SU-DHL-6 (cell line): ENCODE measurements around the gene TBC1D22A.

Experiments
- H2AFZ ChIP-seq: fragments of 200-600 bp; sonication (generic); 2 replicates; pipeline ENCODE4 v1.6.1; 2014; ENCODE audit warnings: low read depth, mild to moderate bottlenecking, moderate library complexity, mixed read lengths, antibody characterized with exemption, low read length; ENCODE audit not compliant: severe bottlenecking
- H3F3A ChIP-seq: fragments of 200-600 bp; shearing (Covaris generic); 2 replicates; pipeline ENCODE4 v1.6.0; 2016; ENCODE audit warnings: antibody characterized with exemption, mild to moderate bottlenecking; ENCODE audit not compliant: insufficient read depth
- H3K27ac ChIP-seq: fragments of 200-600 bp; sonication (generic); 2 replicates; pipeline ENCODE4 v1.5.1; 2016; ENCODE audit warnings: low read depth, mild to moderate bottlenecking, low read length, moderate library complexity, mixed read lengths
- H3K27me3 ChIP-seq: fragments of 200-600 bp; sonication (generic), shearing (Covaris generic); 2 replicates; pipeline ENCODE4 v1.6.0; 2014; ENCODE audit warnings: mild to moderate bottlenecking, low read length
- H3K36me3 ChIP-seq: fragments of 200-600 bp; sonication (generic); 2 replicates; pipeline ENCODE4 v1.6.1; 2014; ENCODE audit warnings: mild to moderate bottlenecking, low read length, mixed read lengths
- H3K4me2 ChIP-seq: fragments of 300-600, 200-600 bp; shearing (Covaris generic), sonication (generic); 2 replicates; pipeline ENCODE4 v1.6.0; 2014; ENCODE audit warnings: low read length, low read depth, mild to moderate bottlenecking; ENCODE audit not compliant: poor library complexity, severe bottlenecking
- H3K4me3 ChIP-seq: fragments of 200-600 bp; sonication (generic); 2 replicates; pipeline ENCODE4 v1.5.1; 2014; ENCODE audit warnings: antibody characterized with exemption, low read length, mild to moderate bottlenecking, mixed read lengths; ENCODE audit not compliant: insufficient read depth, poor library complexity, severe bottlenecking
- H3K79me2 ChIP-seq: fragments of 200-600 bp; sonication (generic); 2 replicates; pipeline ENCODE4 v1.6.1; 2014; ENCODE audit warnings: mild to moderate bottlenecking, low read length, moderate library complexity; ENCODE audit not compliant: insufficient read depth
- H3K9ac ChIP-seq: fragments of 200-600 bp; sonication (generic); 2 replicates; pipeline ENCODE4 v1.7.0; 2014; ENCODE audit warnings: mild to moderate bottlenecking, low read length
- H3K9me2 ChIP-seq: fragments of 200-600 bp; sonication (generic); replicated peaks from 2 replicates; pipeline ENCODE4 v1.6.1; 2014; ENCODE audit warnings: low read length; ENCODE audit not compliant: insufficient read depth
- H3K9me3 ChIP-seq: fragments of 200-600 bp; sonication (generic); 2 replicates; pipeline ENCODE4 v1.6.1; 2014; ENCODE audit warnings: low read length, mixed read lengths; ENCODE audit not compliant: insufficient read depth
- H4K20me1 ChIP-seq: fragments of 200-600 bp; sonication (generic); 2 replicates; pipeline ENCODE4 v1.6.1; 2014; ENCODE audit warnings: low read depth, mild to moderate bottlenecking, antibody characterized with exemption, low read length, moderate library complexity, mixed read lengths
- EZH2phosphoT487 ChIP-seq: fragments of 200-600 bp; sonication (generic), shearing (Covaris generic); conservative IDR thresholded peaks from 2 replicates; pipeline ENCODE4 v1.6.1; 2018; ENCODE audit warnings: mild to moderate bottlenecking, antibody characterized with exemption, low read length, moderate library complexity, mixed read lengths
- TF ChIP-seq, protein P1 (sequence below): fragments of 200-600 bp; sonication (generic); IDR thresholded peaks from one replicate; pipeline ENCODE4 v1.5.1; 2017; ENCODE audit warnings: antibody characterized with exemption, mild to moderate bottlenecking, low read length, moderate library complexity; ENCODE audit not compliant: insufficient read depth, poor library complexity, severe bottlenecking

The TBC1D22A gene

DNA sequence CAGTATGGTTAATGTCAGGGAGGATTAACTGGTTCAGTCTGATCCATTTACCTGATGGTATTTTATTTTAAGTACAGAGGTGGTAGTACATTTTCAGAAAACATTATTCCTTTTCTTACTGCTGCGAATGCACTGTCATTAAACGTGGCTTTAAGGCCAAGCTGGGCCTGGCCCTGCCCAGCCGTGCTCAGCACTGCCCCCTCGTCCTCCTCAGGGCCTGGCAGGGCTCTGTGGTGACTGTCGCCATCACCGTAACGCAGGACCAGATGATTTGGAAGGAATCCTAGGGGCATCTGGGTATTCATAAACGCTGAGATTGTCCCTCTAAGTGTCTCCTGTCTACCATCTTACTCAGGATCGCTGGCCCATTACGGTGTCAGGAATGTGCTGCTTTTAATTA, 302.0 kb downstream of the TBC1D22A start:
- Histone ChIP-seq H3K4me2 (no peak overlapping the region), H3K27me3 (no peaks in the 10 kb centered on the region), H3K9ac (no peak overlapping the region), H2AFZ (no peak overlapping the region), H3K79me2 (no peaks in the 10 kb centered on the region), H3K36me3 (no peaks in the 10 kb centered on the region), H3K4me3 (no peak overlapping the region), H3F3A (no peaks in the 10 kb centered on the region), H3K27ac (no peak overlapping the region), H3K9me3 (no peaks in the 10 kb centered on the region), H4K20me1 (no peaks in the 10 kb centered on the region), H3K9me2 (no peaks in the 10 kb centered on the region)
- no peak for TF ChIP-seq EZH2phosphoT487
- TF ChIP-seq, protein P1, sequence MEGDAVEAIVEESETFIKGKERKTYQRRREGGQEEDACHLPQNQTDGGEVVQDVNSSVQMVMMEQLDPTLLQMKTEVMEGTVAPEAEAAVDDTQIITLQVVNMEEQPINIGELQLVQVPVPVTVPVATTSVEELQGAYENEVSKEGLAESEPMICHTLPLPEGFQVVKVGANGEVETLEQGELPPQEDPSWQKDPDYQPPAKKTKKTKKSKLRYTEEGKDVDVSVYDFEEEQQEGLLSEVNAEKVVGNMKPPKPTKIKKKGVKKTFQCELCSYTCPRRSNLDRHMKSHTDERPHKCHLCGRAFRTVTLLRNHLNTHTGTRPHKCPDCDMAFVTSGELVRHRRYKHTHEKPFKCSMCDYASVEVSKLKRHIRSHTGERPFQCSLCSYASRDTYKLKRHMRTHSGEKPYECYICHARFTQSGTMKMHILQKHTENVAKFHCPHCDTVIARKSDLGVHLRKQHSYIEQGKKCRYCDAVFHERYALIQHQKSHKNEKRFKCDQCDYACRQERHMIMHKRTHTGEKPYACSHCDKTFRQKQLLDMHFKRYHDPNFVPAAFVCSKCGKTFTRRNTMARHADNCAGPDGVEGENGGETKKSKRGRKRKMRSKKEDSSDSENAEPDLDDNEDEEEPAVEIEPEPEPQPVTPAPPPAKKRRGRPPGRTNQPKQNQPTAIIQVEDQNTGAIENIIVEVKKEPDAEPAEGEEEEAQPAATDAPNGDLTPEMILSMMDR: no peak

DNA sequence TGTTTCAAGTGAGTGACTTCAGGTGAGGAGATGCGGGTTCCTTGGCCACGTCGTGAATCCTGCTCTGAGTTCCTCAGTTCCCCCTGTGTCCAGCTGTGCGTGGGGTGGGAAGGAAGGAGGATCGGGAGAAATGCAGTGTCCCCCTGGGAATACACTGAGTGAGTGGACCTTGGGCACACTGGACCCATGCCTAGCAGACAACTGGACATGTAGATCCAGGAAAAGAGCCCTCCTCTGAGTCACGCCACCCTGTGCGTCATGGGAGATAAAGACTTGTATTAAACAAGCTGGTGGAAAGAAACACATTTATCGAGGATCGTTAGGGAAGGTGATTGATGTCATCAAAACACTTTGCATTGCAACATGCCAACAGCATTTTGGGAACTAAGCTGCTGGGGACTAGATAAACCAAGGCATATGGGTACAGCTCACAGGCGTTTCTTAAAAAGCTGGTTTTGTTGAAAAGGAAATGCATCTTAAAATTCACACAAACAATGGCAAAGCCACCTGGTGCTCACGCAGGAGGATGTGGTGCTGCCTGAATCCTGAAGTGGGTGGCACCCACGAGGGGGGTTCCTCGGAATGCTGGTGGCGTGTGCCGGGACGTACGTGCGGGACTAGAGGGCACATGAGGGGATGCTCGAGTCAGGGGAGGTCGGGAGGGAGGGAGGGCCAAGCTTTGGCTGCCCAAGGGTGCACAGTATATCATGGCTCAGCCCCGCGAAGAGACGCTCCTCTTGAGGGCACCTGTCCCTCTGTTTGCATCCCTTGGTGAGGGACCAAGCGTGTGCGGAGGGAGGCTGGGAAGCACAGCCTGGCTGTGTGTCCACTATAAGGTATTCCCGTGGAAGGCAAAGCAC, 303.5 kb downstream of the TBC1D22A start:
- Histone ChIP-seq H3K9me2 (no peaks in the 10 kb centered on the region), H4K20me1 (no peaks in the 10 kb centered on the region), H3K9ac (no peak overlapping the region), H3K27me3 (no peaks in the 10 kb centered on the region), H3K9me3 (no peaks in the 10 kb centered on the region), H2AFZ (no peak overlapping the region), H3K79me2 (peaks cover 3% of the 10 kb centered on the region; the same call in 1 of the 2 replicates), H3K36me3 (no peaks in the 10 kb centered on the region), H3K4me2 (no peak overlapping the region), H3K4me3 (no peak overlapping the region), H3F3A (no peaks in the 10 kb centered on the region), H3K27ac (no peak overlapping the region)
- no peak for TF ChIP-seq EZH2phosphoT487
- TF ChIP-seq, protein P1: no peak

DNA sequence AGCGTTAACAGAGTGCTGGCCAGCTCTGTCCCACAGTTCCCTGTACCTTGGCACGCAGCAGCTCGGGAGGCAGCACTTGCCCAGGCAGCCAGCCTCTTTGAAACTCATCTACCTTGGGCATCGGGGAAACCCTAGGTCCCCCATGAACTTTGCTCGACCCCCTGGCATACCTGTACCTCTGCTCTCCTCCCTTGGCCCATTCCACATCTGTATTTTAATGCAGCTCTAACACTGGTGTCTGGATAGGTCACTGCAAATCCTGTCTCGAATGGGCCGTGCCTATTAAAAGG, 304.1 kb downstream of the TBC1D22A start:
- no peak overlapping the region for H2AFZ ChIP-seq
- TF ChIP-seq, protein P1: no peak
- no peak for TF ChIP-seq EZH2phosphoT487
- no peak overlapping the region for H3K4me2 ChIP-seq
- H3K9me2 ChIP-seq: no peaks in the 10 kb centered on the region
- no peaks in the 10 kb centered on the region for H3K27me3 ChIP-seq
- H3K9ac ChIP-seq: no peak overlapping the region
- no peaks in the 10 kb centered on the region for H4K20me1 ChIP-seq
- H3K9me3 ChIP-seq: no peaks in the 10 kb centered on the region
- peaks cover 9% of the 10 kb centered on the region for H3K79me2 ChIP-seq
- no peaks in the 10 kb centered on the region for H3F3A ChIP-seq
- H3K36me3 ChIP-seq: no peaks in the 10 kb centered on the region
- H3K27ac ChIP-seq: no peak overlapping the region
- no peak overlapping the region for H3K4me3 ChIP-seq
